ENCODE data around the gene DLX1. TPM values are rescaled to one million over a fixed set of nuclear protein-coding genes. Genes with fewer than 3 reads are reported as not detected.
A peak's percentile ranks its signal among the peaks of the same experiment; 100 is the strongest.

Gene DLX1
- total and polyA plus RNA-seq, 9 of the 15 experiments (the other 6 are each of a cell fraction or from before 2014, with no cell fraction given), result 1.9 to 26.2 (median 9.6) TPM

GRCh38 chr2:172102391-172103359 lies 17.4 kb downstream of the DLX1 start, which contains the start of gene DLX2 (continued):
- TF ChIP-seq RNF2 (IDR thresholded peaks at IDR 0.05) (0 out of 2 replicates have a peak, but pooled peaks have one; percentile 56), CEBPG (CRISPR knock-in tag; IDR thresholded peaks at IDR 0.05) (no peak), CEBPG (tag; conservative IDR thresholded peaks at IDR 0.05 in 1 of 2, IDR thresholded peaks at IDR 0.05 in 1 of 2) (no peak), EP400 (IDR thresholded peaks at IDR 0.05) (peak; percentile 35; the same call in 1 of the 2 replicates), ESRRA (IDR thresholded peaks at IDR 0.05; ENCODE audit: borderline replicate concordance, low read depth) (peak; percentile 38; the same call in 1 of the 2 replicates), MAZ (CRISPR knock-in tag; conservative IDR thresholded peaks at IDR 0.05 in 1 of 2, IDR thresholded peaks at IDR 0.05 in 1 of 2) (peak in 1 of 2 experiments; percentile 65; a peak in 2 of 4 replicates), MTA2 (IDR thresholded peaks at IDR 0.05; ENCODE audit: low read depth) (no peak), NR1H2 (CRISPR knock-in tag; IDR thresholded peaks at IDR 0.05) (no peak; the same call in 1 of the 2 replicates), CBX2 (IDR thresholded peaks at IDR 0.05; ENCODE audit: insufficient read depth, low read length, poor library complexity, severe bottlenecking) (no peak), RB1 (IDR thresholded peaks at IDR 0.05; ENCODE audit: low read depth) (peak; percentile 42), HIVEP1 (CRISPR knock-in tag; IDR thresholded peaks at IDR 0.05) (no peak), MTA1 (IDR thresholded peaks at IDR 0.05; ENCODE audit: borderline replicate concordance) (0 out of 2 replicates have a peak, but pooled peaks have one; percentile 27), PATZ1 (CRISPR knock-in tag; IDR thresholded peaks at IDR 0.05; ENCODE audit: borderline replicate concordance) (no peak), ZNF507 (tag; conservative IDR thresholded peaks at IDR 0.05) (no peak), BHLHE40 (IDR thresholded peaks at IDR 0.05; ENCODE audit: low read length) (peak; percentile 98), MNT (conservative IDR thresholded peaks at IDR 0.05) (peak; percentile 89 to 94), BMI1 (IDR thresholded peaks at IDR 0.05; ENCODE audit: low read length) (no peak), MYC (IDR thresholded peaks at IDR 0.05; ENCODE audit: low read depth, low read length) (peak; percentile 75), MYC (CRISPR knock-in tag; IDR thresholded peaks at IDR 0.05; ENCODE audit: borderline replicate concordance, low read depth) (no peak), YY1 (IDR thresholded peaks at IDR 0.05; ENCODE audit: borderline replicate concordance in 1 of 3, control insufficient read depth in 1 of 3, extremely low read depth in 1 of 3, insufficient read depth in 3 of 3, insufficient read length in 1 of 3, insufficient replicate concordance in 2 of 3, low read depth in 1 of 3, low read length in 2 of 3) (peak in 2 of 3 experiments; percentile 64 to 65), SRSF1 (IDR thresholded peaks at IDR 0.05; ENCODE audit: low read depth, low read length) (0 out of 2 replicates have a peak, but pooled peaks have one; percentile 25), SMARCE1 (IDR thresholded peaks at IDR 0.05) (no peak), SREBF2 (CRISPR knock-in tag; IDR thresholded peaks at IDR 0.05) (no peak), FIP1L1 (IDR thresholded peaks at IDR 0.05; ENCODE audit: low read depth, low read length, poor library complexity, severe bottlenecking) (peak; percentile 28)

All from K562 (cell line).